Measurements from ENCODE around the gene HES5. TPM values are rescaled to one million over a fixed set of nuclear protein-coding genes. Genes with fewer than 3 reads are reported as not detected.

HES5 gene
- total RNA-seq, 2 donors from 2014 or later = not detected

- no peak overlapping the region for H3K4me3 Mint-ChIP-seq
- no peaks in the 10 kb centered on the region for H3K27me3 Mint-ChIP-seq
- no peaks in the 10 kb centered on the region for H3K36me3 Mint-ChIP-seq
- no peak overlapping the region for H3K27ac Mint-ChIP-seq
- H3K4me1 Mint-ChIP-seq (ENCODE audit: low read depth in 2 of 2) = peaks cover 6% of the 10 kb centered on the region in 2 donors
- DNase-seq (ENCODE audit: low spot score) = no peak
- peak in 1 of 2 donors; percentile 3 for ATAC-seq
- no peaks in the 10 kb centered on the region for H3K9me3 Mint-ChIP-seq
Measured at GRCh38 chr1:2480986-2481364, 49.1 kb downstream of the HES5 start.

DNA sequence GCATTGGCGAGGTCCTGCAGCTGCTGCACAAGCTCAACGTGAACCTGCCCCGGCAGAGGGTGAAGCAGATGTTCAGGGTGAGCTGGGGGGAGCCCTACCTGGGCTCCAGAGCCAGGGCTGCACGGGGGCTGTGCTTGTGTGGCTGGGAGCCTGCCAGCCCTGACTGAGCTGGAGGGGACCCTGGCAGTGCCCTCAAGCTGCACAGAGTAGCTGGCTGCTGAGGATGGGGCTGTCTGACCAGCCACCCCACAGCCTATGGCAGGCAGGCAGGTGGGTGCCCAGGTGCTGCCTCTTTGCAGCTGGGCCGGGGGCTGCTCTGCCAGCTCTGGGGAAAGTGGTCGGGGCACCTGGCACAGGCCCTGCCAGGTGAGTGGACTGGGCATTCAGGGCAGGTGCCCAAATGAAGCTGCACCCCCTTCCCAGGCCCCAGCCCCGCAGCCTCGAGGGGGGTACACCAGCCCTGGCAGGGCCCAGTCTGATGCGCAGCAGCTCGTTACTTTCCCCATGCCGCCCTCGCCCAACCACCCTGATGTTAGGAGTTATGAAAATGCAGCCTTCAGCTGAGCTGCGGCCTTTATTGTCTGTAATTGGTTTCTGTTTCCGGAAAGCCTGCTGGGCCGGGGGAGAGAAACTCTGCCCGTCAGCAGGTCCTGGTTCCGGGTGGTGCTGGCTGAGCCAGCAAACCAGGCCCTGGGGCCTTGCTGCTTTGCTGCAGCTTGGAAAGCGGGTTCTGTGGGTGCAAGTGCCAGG is 49.7 kb downstream of the HES5 start:
- ATAC-seq = no peak
- no peaks in the 10 kb centered on the region for H3K36me3 Mint-ChIP-seq
- no peaks in the 10 kb centered on the region for H3K9me3 Mint-ChIP-seq

DNA sequence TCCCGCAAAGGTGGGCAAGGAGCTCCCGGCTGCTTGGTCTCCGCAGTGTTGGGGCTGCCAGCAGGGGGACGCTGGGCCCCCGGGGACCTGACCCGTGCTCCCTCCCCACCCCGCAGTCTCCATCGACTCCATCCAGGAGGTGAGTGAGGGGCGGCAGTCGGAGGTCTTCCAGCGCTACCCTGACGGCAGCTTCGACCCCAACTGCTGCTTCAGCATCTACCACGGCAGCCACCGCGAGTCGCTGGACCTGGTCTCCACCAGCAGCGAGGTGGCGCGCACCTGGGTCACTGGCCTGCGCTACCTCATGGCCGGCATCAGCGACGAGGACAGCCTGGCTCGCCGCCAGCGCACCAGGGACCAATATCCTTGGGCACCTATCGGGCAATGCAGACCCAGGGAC is 50.4 kb downstream of the HES5 start:
- ATAC-seq (no peak), DNase-seq (ENCODE audit: low spot score) (no peak)
- no peak overlapping the region for H3K4me3 Mint-ChIP-seq
- H3K36me3 Mint-ChIP-seq = no peaks in the 10 kb centered on the region
- H3K9me3 Mint-ChIP-seq = no peaks in the 10 kb centered on the region
- H3K27ac Mint-ChIP-seq = no peak overlapping the region
- H3K27me3 Mint-ChIP-seq = no peaks in the 10 kb centered on the region
- H3K4me1 Mint-ChIP-seq (ENCODE audit: low read depth in 2 of 2) = peaks cover 6% of the 10 kb centered on the region in 2 donors

More for the DNA sequence above, 49.7 kb downstream of the HES5 start:
- no peak for DNase-seq (ENCODE audit: low spot score)
- Mint-ChIP-seq H3K27me3 (no peaks in the 10 kb centered on the region), H3K4me3 (no peak overlapping the region), H3K4me1 (ENCODE audit: low read depth in 2 of 2) (peaks cover 6% of the 10 kb centered on the region in 2 donors), H3K27ac (no peak overlapping the region)

DNA sequence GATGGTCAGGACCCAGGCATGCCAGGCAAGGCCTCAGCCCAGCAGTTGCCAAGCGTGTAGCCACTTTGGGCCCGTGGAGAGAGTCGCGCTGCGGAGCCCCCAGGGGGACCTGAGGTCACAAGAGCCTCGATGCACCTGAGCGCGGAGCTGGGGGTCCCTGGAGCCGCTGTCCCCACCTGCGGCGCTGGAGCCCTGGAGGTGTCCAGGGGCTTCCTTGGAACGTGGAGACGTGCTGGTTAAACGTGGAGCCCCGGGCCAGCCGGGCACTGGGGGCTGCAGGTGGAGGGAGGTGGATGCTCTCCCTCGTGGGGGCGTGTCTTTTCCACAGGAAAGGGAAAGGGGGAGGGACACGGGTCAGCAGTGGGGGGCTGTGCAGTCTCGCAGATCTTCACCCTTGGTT is 50.9 kb downstream of the HES5 start:
- peaks cover 4 to 5% of the 10 kb centered on the region in 2 donors for H3K4me1 Mint-ChIP-seq (ENCODE audit: low read depth in 2 of 2)
- H3K27me3 Mint-ChIP-seq = no peaks in the 10 kb centered on the region
- ATAC-seq (no peak), DNase-seq (ENCODE audit: low spot score) (no peak)
- H3K4me3 Mint-ChIP-seq = no peak overlapping the region
- no peaks in the 10 kb centered on the region for H3K9me3 Mint-ChIP-seq
- no peak overlapping the region for H3K27ac Mint-ChIP-seq
- H3K36me3 Mint-ChIP-seq = no peaks in the 10 kb centered on the region

Other genes starting within 250 kb of the HES5 start
- 1 to 10 TPM; 4.0 to 7.5 TPM for gene MORN1, start 138.7 kb downstream of the HES5 start, total RNA-seq
- 100 to 1,000 TPM; 139 to 161 TPM for gene RER1, start 138.4 kb downstream of the HES5 start, total RNA-seq
- 10 to 100 TPM; 10.7 to 18.9 TPM for gene PEX10, start 117.7 kb downstream of the HES5 start, total RNA-seq
- gene PLCH2, start 54.0 kb downstream of the HES5 start, total RNA-seq = 1 to 10 TPM; 5.5 to 6.9 TPM
- gene PANK4, start 3.7 kb downstream of the HES5 start, total RNA-seq = 10 to 100 TPM; 37.7 to 70.5 TPM
- gene TNFRSF14, start 26.1 kb upstream of the HES5 start, total RNA-seq = 100 to 1,000 TPM in 1 of 2 donors, 10 to 100 TPM in 1; 93.2 to 118 TPM
- gene PRXL2B, start 56.5 kb upstream of the HES5 start, total RNA-seq = 10 to 100 TPM in 1 of 2 donors, 1 to 10 TPM in 1; 9.1 to 18.5 TPM
- gene MMEL1, start 102.8 kb upstream of the HES5 start, total RNA-seq = under 1 TPM in 1 of 2 donors, not detected in 1; 0.81 TPM

Data from natural killer cell treated with Interleukin-12 subunit alpha and Interleukin-12 subunit beta and Interleukin-15 and Interleukin-18, amount 100 ng/mL, for 72 hours (primary cell).